ENCODE data around the gene PAFAH1B1.

GRCh38 chr17:2609091-2609490, 15.6 kb downstream of the PAFAH1B1 start:
- TF ChIP-seq POLR2AphosphoS5 (IDR thresholded peaks at IDR 0.05; ENCODE audit: low read depth, low read length), result no peak
- no peak for TF ChIP-seq POLR2A (IDR thresholded peaks at IDR 0.05; ENCODE audit: low read depth, low read length)
- no peak for TF ChIP-seq TAF1 (IDR thresholded peaks at IDR 0.05; ENCODE audit: low read depth, low read length)
- no peak for TF ChIP-seq PAX5 (IDR thresholded peaks at IDR 0.05; ENCODE audit: insufficient read depth, low read length, severe bottlenecking)
- TF ChIP-seq SPI1 (IDR thresholded peaks at IDR 0.05; ENCODE audit: low read depth, low read length), result no peak
